Fibroblast of skin of abdomen (primary cell): ENCODE measurements around the gene KLHL41.
A peak's percentile ranks its signal among the peaks of the same experiment; 100 is the strongest.
"Not testable (repeated sequence)": the region's sequence is repeated elsewhere in the genome, so short reads cannot be mapped to it uniquely, and the experiment has no call there.

ENCODE experiments used
- DNase-seq: peaks from one replicate; pipeline ENCODE4 v3.0.0-alpha.2; 2013

Gene KLHL41

GRCh38 chr2:169573160-169573973 is 63.9 kb downstream of the KLHL41 start, which contains the start of gene FASTKD1:
Gene FASTKD1, minus strand, starts transcription at chr2:169573865. Its CDS starts 1,836 bp downstream, at chr2:169572029.
- peak; percentile 84 for DNase-seq

DNA sequence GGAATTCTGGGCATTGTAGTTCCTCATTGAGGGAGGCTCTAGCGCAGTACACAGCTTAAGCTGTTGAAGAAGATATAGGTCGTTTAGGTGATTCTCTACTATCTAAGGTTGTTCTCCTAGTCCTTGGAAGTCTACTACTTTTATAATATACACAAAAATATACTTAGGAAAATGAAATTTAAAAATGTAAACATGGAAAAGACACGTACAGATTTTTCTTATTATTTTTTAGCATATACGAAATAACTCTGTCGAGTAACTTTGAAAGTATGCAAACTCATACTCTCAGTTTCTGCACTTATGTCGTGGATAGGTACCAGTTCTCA is 64.4 kb downstream of the KLHL41 start:
- no peak for DNase-seq

DNA sequence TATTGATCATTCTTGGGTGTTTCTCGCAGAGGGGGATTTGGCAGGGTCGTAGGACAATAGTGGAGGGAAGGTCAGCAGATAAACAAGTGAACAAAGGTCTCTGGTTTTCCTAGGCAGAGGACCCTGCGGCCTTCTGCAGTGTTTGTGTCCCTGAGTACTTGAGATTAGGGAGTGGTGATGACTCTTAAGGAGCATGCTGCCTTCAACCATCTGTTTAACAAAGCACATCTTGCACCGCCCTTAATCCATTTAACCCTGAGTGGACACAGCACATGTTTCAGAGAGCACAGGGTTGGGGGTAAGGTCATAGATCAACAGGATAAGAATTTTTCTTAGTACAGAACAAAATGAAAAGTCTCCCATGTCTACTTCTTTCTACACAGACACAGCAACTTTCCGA is 65.0 kb downstream of the KLHL41 start:
- not testable (repeated sequence) for DNase-seq

- DNase-seq, result not testable (repeated sequence)
These were observed 65.8 kb downstream of the KLHL41 start for GRCh38 chr2:169575264-169575663.
